Neuron (in vitro differentiated cells): ENCODE data around the gene MRPS9.

Source experiments
- H2AFZ ChIP-seq: one replicate; pipeline ENCODE4 v1.6.1; 2013; ENCODE audit warnings: low read depth, mild to moderate bottlenecking, inconsistent platforms, low read length, moderate library complexity
- H3K27me3 ChIP-seq: one replicate; pipeline ENCODE4 v1.6.1; 2013; ENCODE audit warnings: low read length; ENCODE audit not compliant: insufficient read depth
- H3K36me3 ChIP-seq: one replicate; pipeline ENCODE4 v1.6.1; 2013; ENCODE audit warnings: low read length; ENCODE audit not compliant: insufficient read depth
- H3K4me1 ChIP-seq: one replicate; pipeline ENCODE4 v1.6.1; 2013; ENCODE audit warnings: low read length; ENCODE audit not compliant: insufficient read depth
- H3K4me3 ChIP-seq: 2 replicates; pipeline ENCODE4 v1.5.1; 2013; ENCODE audit warnings: mild to moderate bottlenecking, low read length, moderate library complexity
- H3K9me3 ChIP-seq: one replicate; pipeline ENCODE4 v1.6.1; 2013; ENCODE audit warnings: low read length

MRPS9 gene

GRCh38 chr2:105062158-105062557, 24.3 kb downstream of the MRPS9 start:
- H2AFZ ChIP-seq: no peak overlapping the region
- no peaks in the 10 kb centered on the region for H3K9me3 ChIP-seq
- H3K4me3 ChIP-seq: no peak overlapping the region
- peaks cover 2% of the 10 kb centered on the region for H3K36me3 ChIP-seq
- H3K27me3 ChIP-seq: no peaks in the 10 kb centered on the region
- H3K4me1 ChIP-seq: peaks cover 3% of the 10 kb centered on the region

GRCh38 chr2:105068387-105068786, 30.5 kb downstream of the MRPS9 start:
- H3K4me3 ChIP-seq: no peak overlapping the region
- H3K4me1 ChIP-seq: peaks cover 3% of the 10 kb centered on the region
- no peaks in the 10 kb centered on the region for H3K27me3 ChIP-seq
- no peak overlapping the region for H2AFZ ChIP-seq
- no peaks in the 10 kb centered on the region for H3K9me3 ChIP-seq
- H3K36me3 ChIP-seq: no peaks in the 10 kb centered on the region

DNA sequence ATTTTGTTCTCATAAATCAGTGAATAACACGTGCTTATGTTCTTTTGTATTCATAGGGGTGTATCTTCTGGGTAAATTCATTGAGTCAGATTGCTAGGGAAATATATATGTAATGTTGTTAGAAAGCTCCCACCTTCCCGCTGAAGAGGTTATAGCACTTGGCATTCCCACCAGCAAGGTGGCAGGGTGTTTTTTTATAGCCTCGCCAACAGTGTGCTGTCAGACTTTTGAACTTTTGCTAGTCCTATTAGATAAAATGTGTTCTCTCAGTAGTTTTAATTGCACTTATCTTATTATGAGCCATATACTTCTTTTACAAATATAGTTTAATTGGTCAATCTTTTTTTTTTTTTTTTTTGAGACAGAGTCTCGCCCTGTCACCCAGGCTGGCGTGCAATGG, 31.0 kb downstream of the MRPS9 start:
- Histone ChIP-seq H2AFZ (no peak overlapping the region), H3K9me3 (no peaks in the 10 kb centered on the region), H3K36me3 (peaks cover 3% of the 10 kb centered on the region), H3K4me1 (peaks cover 3% of the 10 kb centered on the region), H3K27me3 (no peaks in the 10 kb centered on the region), H3K4me3 (no peak overlapping the region)

DNA sequence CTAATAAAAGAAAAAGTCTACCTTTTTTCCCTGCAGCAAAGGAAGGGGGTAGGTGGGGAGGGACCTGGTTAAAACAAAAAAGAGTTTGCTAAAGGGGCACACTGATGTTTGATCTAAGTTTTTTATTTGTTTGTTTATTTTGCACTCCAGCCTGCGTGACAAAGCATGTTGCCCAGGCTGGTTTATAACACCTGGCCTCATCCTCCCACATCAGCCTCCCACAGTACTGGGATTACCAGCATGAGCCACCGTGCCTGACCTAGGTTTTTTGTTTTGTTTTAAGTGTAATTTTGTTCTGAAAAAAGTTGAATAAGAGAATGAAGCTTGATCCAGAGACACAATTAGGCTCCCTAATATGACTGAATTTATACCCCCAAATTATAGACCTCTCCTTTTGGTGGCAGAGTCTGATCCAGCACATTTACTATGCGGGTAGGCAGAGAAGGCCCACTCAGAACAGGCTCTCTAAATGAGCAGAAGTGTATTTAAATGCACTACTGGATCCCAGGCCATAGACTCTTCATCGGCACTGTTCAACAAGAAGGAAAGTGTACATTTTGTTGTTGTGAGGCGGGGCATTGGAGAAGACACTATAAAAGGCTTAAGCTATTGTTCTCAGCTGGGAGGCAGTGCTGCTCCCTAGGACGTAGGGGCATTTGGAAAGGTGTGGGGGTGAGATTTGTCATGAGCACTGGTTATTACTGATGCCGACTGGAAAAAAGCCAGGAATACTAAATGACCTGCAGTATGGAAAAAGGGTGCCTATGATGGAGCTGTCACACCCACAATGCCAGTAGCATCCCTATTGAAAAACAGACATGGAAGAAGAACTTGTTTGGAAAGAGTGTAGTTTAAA, 32.4 kb downstream of the MRPS9 start:
- H3K27me3 ChIP-seq: no peaks in the 10 kb centered on the region

GRCh38 chr2:105071379-105071778, 33.5 kb downstream of the MRPS9 start:
- no peaks in the 10 kb centered on the region for H3K27me3 ChIP-seq
- H3K9me3 ChIP-seq: no peaks in the 10 kb centered on the region
- H3K4me3 ChIP-seq: no peak overlapping the region
- no peaks in the 10 kb centered on the region for H3K4me1 ChIP-seq
- H2AFZ ChIP-seq: no peak overlapping the region
- peaks cover 6% of the 10 kb centered on the region for H3K36me3 ChIP-seq

More for the DNA sequence above, 32.4 kb downstream of the MRPS9 start:
- Histone ChIP-seq H3K4me1 (peaks cover 3% of the 10 kb centered on the region), H3K4me3 (no peak overlapping the region), H2AFZ (no peak overlapping the region), H3K9me3 (no peaks in the 10 kb centered on the region), H3K36me3 (peaks cover 6% of the 10 kb centered on the region)

- Histone ChIP-seq H3K27me3 (no peaks in the 10 kb centered on the region), H3K4me1 (no peaks in the 10 kb centered on the region), H3K36me3 (peaks cover 6% of the 10 kb centered on the region), H2AFZ (no peak overlapping the region), H3K9me3 (no peaks in the 10 kb centered on the region), H3K4me3 (no peak overlapping the region)
These were observed 34.2 kb downstream of the MRPS9 start for GRCh38 chr2:105072039-105072438.

DNA sequence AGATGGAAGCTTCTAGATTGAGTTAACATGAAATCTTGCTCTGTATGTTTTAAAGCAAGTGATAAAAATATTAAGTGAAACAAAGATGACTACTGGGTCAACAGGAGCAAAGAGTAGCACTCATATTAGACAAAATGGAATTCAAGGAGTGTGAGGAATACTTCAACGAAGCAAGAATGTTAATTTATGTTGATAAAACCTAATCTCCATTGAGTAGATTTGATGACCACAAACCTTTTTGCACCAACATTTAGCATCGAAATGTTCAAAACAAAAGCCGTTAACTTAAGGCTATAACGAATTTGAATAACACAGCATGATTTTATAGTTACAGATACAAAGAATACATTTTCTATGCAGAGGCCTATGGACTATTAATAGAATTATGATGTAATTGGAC, 35.7 kb downstream of the MRPS9 start:
- H3K9me3 ChIP-seq: no peaks in the 10 kb centered on the region
- H3K36me3 ChIP-seq: peaks cover 6% of the 10 kb centered on the region
- no peak overlapping the region for H2AFZ ChIP-seq
- no peaks in the 10 kb centered on the region for H3K27me3 ChIP-seq
- no peak overlapping the region for H3K4me3 ChIP-seq
- no peaks in the 10 kb centered on the region for H3K4me1 ChIP-seq

DNA sequence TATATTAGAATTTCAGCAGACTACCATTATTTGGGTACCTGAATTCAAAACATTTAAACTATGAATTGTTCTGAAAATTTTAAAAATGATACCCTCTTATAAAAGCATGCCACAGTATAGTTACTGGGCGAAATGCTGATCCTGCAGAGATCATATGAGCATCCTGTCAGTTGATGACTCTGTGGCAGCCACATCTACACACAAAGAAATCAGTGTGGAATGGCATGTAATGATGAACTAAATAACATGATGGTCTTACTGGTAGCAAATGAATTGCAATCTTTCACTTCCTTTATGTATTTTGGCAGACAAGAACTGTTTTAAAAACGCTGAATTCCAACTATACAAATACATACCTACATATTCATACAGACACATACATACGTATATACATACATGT, 38.3 kb downstream of the MRPS9 start:
- H3K27me3 ChIP-seq: no peaks in the 10 kb centered on the region
- H3K9me3 ChIP-seq: no peaks in the 10 kb centered on the region
- no peak overlapping the region for H2AFZ ChIP-seq
- H3K4me1 ChIP-seq: peaks cover 10% of the 10 kb centered on the region
- H3K4me3 ChIP-seq: no peak overlapping the region
- H3K36me3 ChIP-seq: peaks cover 6% of the 10 kb centered on the region

DNA sequence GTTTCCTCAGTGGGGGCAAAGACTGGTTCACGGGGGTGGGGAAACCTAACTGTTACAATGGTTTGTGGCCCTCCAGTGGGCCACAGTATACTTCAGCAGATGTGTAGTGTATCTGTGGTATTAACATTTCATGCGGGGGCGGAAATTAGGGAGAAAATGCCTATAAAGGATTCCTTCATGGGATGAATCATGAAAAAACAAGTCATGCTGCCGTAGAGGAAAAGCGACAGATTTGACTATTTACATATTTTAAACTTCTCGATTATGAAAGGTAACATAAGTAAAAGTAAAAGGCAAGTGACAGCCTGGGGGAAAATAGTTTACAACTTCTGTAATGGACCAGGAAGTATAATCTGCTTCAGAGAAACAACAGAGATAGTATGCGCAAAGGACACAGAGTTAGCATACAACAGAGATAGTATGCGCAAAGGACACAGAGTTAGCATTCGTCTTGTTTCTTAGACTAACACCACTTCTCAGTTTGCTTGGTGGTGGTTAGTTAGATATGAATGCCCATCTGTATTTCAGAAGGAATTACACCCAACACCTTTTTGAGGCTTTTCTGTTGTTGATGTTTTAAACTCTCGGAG, 41.1 kb downstream of the MRPS9 start:
- Histone ChIP-seq H3K36me3 (peaks cover 3% of the 10 kb centered on the region), H3K4me1 (peaks cover 23% of the 10 kb centered on the region), H3K4me3 (no peak overlapping the region), H2AFZ (no peak overlapping the region), H3K27me3 (no peaks in the 10 kb centered on the region), H3K9me3 (no peaks in the 10 kb centered on the region)

GRCh38 chr2:105080461-105080860, 42.6 kb downstream of the MRPS9 start:
- Histone ChIP-seq H3K4me1 (peaks cover 23% of the 10 kb centered on the region), H3K9me3 (no peaks in the 10 kb centered on the region), H3K4me3 (no peak overlapping the region), H2AFZ (no peak overlapping the region), H3K27me3 (no peaks in the 10 kb centered on the region), H3K36me3 (no peaks in the 10 kb centered on the region)

DNA sequence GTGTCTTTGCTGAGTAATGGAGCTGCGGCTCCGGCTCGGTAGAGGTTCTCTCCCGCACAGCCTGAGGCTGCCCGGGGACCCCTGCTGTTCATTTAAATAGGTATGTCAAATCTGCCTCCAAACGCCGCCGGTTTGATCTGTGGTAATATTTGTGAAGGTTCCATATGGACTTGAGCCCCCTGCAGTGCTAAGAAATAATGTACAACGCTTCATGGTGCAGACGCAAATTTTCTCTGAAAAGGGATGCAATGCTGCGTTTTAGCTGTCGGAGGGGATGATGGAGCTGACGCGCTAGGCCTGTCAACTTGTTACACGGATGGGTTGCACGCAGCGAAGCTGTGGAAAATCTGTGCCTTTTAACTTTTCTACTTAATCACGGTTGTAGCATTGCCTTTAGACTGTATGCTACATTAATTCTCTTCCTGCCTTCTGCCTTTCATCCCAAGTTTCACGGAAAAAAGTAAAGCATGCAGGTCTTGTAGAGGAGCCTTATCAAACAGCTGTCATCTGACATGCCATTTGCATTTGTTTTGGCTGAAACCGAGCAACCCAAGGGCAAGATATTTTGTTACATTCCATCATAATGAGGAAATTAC, 43.2 kb downstream of the MRPS9 start:
- Histone ChIP-seq H3K4me1 (peaks cover 23% of the 10 kb centered on the region), H3K9me3 (no peaks in the 10 kb centered on the region), H3K27me3 (no peaks in the 10 kb centered on the region), H2AFZ (no peak overlapping the region), H3K4me3 (no peak overlapping the region), H3K36me3 (no peaks in the 10 kb centered on the region)

DNA sequence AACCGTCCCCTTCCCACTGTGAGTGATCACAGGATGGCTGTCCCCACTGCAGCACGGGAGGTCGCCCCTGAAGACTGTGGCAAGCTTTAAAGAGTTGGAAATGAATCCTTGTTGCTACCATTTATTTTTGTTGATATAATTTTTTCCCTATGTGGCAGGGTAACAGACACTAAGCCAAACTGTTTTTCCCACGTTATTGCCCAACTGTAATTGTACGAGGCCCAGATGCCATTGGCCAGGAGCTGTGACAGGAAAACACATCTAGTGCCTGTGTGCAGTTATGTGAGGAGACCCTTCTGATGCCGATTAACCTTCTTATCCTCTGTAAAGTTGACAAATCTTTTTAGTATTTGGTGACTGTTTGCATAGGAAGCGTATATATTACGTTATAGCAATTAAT, 44.2 kb downstream of the MRPS9 start:
- H2AFZ ChIP-seq: no peak overlapping the region
- H3K27me3 ChIP-seq: no peaks in the 10 kb centered on the region
- no peak overlapping the region for H3K4me3 ChIP-seq
- H3K36me3 ChIP-seq: no peaks in the 10 kb centered on the region
- no peaks in the 10 kb centered on the region for H3K9me3 ChIP-seq
- H3K4me1 ChIP-seq: peaks cover 23% of the 10 kb centered on the region

DNA sequence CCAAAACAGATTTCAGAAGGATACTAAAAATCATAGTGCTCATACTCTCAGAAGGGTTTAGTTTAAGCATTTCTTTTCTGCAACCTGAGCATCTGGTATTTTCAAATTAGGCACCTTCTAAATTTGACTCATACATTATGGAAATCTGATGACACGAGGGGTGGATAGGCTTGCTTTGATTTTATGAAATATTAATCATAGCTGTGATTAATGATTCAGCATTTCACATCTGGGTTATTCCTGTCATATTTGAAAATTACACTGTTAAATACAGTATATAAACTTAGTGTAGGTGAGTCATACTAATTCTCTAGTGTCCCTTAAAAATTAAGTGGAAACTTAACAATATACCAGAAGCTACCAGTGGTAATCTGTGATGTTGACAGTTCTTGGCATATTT, 47.7 kb downstream of the MRPS9 start:
- no peaks in the 10 kb centered on the region for H3K9me3 ChIP-seq
- peaks cover 20% of the 10 kb centered on the region for H3K4me1 ChIP-seq
- H3K36me3 ChIP-seq: no peaks in the 10 kb centered on the region
- no peak overlapping the region for H3K4me3 ChIP-seq
- H3K27me3 ChIP-seq: no peaks in the 10 kb centered on the region
- H2AFZ ChIP-seq: no peak overlapping the region
